ENCODE measurements around the gene CHST10.

DNA sequence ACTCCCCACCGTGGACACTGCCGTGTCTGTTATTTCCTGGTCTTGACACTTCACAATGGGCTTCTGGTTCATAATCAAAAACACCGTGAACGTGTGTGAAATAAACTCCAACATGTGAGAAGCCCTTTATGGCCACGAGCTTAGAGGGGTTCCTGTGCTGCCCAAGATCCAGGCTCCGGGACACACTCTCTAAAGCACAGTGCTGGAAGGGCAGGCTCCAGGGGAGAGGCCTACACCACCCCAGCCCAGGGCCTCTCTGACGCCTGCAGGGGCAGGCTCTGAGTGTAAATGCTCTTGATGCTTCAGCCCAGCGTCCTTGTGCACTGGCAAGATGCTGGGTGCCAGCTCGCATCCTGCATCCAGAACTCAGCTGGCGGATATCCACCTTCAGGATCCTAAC lies 13.7 kb downstream of the CHST10 start:
- TF ChIP-seq, protein P1, sequence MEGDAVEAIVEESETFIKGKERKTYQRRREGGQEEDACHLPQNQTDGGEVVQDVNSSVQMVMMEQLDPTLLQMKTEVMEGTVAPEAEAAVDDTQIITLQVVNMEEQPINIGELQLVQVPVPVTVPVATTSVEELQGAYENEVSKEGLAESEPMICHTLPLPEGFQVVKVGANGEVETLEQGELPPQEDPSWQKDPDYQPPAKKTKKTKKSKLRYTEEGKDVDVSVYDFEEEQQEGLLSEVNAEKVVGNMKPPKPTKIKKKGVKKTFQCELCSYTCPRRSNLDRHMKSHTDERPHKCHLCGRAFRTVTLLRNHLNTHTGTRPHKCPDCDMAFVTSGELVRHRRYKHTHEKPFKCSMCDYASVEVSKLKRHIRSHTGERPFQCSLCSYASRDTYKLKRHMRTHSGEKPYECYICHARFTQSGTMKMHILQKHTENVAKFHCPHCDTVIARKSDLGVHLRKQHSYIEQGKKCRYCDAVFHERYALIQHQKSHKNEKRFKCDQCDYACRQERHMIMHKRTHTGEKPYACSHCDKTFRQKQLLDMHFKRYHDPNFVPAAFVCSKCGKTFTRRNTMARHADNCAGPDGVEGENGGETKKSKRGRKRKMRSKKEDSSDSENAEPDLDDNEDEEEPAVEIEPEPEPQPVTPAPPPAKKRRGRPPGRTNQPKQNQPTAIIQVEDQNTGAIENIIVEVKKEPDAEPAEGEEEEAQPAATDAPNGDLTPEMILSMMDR (IDR thresholded peaks at IDR 0.05): no peak
- no peak for TF ChIP-seq POLR2A (IDR thresholded peaks at IDR 0.05)
